Rectal smooth muscle tissue (tissue), 1 donor: ENCODE results near the gene TMEM132C.
"Not testable (repeated sequence)": the region's sequence is repeated elsewhere in the genome, so short reads cannot be mapped to it uniquely, and the experiment has no call there.

ENCODE experiments used
- H3K27ac ChIP-seq: one replicate; pipeline ENCODE4 v1.7.0; 2013; ENCODE audit warnings: low read depth, low read length, inconsistent platforms
- H3K27me3 ChIP-seq: one replicate; pipeline ENCODE4 v1.7.0; 2013; ENCODE audit warnings: low read length; ENCODE audit not compliant: control insufficient read depth, insufficient read depth
- H3K36me3 ChIP-seq: one replicate; pipeline ENCODE4 v1.7.0; 2013; ENCODE audit warnings: low read length; ENCODE audit not compliant: control insufficient read depth, insufficient read depth
- H3K4me1 ChIP-seq: one replicate; pipeline ENCODE4 v1.7.0; 2013; ENCODE audit warnings: low read length; ENCODE audit not compliant: control insufficient read depth, insufficient read depth
- H3K4me3 ChIP-seq: one replicate; pipeline ENCODE4 v1.7.0; 2013; ENCODE audit warnings: low read length
- H3K9ac ChIP-seq: one replicate; pipeline ENCODE4 v1.7.0; 2013; ENCODE audit warnings: low read length

The TMEM132C gene

GRCh38 chr12:128600886-128601285 is 333.9 kb downstream of the TMEM132C start:
- Histone ChIP-seq H3K27me3 (no peaks in the 10 kb centered on the region), H3K4me1 (no peaks in the 10 kb centered on the region), H3K36me3 (no peaks in the 10 kb centered on the region), H3K9ac (no peak overlapping the region), H3K4me3 (no peak overlapping the region), H3K27ac (no peak overlapping the region)

- Histone ChIP-seq H3K4me3 (no peak overlapping the region), H3K9ac (no peak overlapping the region), H3K27ac (no peak overlapping the region), H3K27me3 (no peaks in the 10 kb centered on the region), H3K36me3 (no peaks in the 10 kb centered on the region), H3K4me1 (no peaks in the 10 kb centered on the region)
Measured at GRCh38 chr12:128603573-128604115, 336.7 kb downstream of the TMEM132C start.

DNA sequence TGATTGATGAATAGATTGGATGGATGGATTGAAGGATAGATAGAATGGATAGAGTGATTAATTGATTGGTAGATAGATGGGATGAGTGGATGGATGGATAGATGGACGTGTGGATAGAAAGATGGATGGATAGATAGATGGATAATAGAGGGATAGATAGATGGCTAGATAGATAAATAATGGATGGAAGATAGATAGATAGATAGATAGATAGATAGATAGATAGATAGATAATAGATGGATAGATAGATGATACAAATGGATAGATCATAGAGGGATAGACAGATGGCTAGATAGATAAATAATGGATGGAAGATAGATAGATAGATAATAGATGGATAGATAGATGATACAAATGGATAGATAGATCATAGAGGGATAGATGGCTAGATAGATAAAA is 337.2 kb downstream of the TMEM132C start:
- H3K4me3 ChIP-seq, H3K4me1 ChIP-seq, H3K27me3 ChIP-seq, H3K36me3 ChIP-seq, H3K9ac ChIP-seq, H3K27ac ChIP-seq: not testable (repeated sequence)

DNA sequence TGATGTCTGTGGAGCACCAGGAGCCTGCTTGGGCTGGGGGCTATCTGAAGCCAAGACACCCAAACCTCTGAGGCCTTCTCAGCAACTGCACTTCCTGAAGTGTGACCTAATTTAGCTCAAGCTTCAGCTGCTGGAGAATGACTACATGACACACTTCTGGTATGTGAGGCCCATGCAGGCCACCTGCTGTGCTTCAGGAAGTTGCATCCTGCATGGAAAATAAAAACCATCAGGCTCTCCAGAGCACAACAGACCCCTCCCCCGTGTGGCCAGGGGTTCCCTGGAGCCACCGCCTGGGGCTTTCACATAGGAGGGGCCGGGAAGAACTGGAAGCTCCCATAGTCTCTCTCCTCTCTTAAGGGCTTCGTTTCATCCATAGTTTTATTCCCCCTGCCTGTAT is 339.1 kb downstream of the TMEM132C start:
- no peaks in the 10 kb centered on the region for H3K4me1 ChIP-seq
- no peak overlapping the region for H3K9ac ChIP-seq
- H3K4me3 ChIP-seq = no peak overlapping the region
- H3K27ac ChIP-seq = no peak overlapping the region
- H3K27me3 ChIP-seq = no peaks in the 10 kb centered on the region
- H3K36me3 ChIP-seq = no peaks in the 10 kb centered on the region

DNA sequence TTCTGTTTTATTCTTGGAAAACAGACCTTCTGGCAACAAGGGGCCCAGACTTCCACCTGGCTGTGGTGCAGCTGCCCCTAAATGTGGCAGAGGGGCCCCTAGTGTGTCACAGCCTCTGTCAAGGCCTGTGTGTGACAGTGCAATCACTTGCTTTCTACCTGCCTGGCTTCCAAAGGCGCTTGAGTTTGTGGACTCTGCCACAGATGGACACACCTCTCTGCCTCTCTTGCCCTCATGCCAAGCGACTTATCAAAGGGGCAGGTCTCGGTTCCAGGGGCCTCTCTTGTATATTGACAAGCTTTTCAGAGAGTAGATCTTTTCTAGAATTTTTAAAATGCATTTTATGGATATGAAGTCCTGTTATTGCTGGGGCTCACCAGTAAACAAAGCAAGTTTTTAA is 339.6 kb downstream of the TMEM132C start:
- Histone ChIP-seq H3K9ac (no peak overlapping the region), H3K4me1 (no peaks in the 10 kb centered on the region), H3K27me3 (no peaks in the 10 kb centered on the region), H3K4me3 (no peak overlapping the region), H3K27ac (no peak overlapping the region), H3K36me3 (no peaks in the 10 kb centered on the region)

GRCh38 chr12:128606970-128607369 is 340.0 kb downstream of the TMEM132C start:
- Histone ChIP-seq H3K4me3 (no peak overlapping the region), H3K27me3 (no peaks in the 10 kb centered on the region), H3K27ac (no peak overlapping the region), H3K9ac (no peak overlapping the region), H3K36me3 (no peaks in the 10 kb centered on the region), H3K4me1 (no peaks in the 10 kb centered on the region)

DNA sequence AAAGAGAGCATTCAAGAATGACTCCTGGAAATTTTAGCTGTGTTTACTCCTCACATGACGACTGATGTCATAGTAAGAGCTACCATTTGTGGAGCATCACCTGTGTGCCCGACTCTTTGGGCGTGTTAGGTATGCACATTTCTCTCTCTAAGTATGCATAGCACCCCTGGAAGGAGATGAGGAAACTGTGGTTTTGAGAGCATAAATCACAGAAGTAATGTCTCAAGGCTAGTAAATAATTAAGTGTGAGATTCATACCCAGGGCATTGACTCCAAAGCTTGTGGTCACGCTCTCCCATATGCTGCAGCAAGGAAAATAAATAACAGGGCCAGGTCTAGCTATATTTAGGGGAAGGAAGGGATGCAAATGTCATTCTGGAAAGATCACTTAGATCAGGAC is 340.7 kb downstream of the TMEM132C start:
- Histone ChIP-seq H3K4me3 (no peak overlapping the region), H3K27ac (no peak overlapping the region), H3K9ac (no peak overlapping the region), H3K4me1 (no peaks in the 10 kb centered on the region), H3K36me3 (no peaks in the 10 kb centered on the region), H3K27me3 (no peaks in the 10 kb centered on the region)

GRCh38 chr12:128609861-128610260 is 342.9 kb downstream of the TMEM132C start:
- Histone ChIP-seq H3K9ac (no peak overlapping the region), H3K4me1 (no peaks in the 10 kb centered on the region), H3K27me3 (no peaks in the 10 kb centered on the region), H3K36me3 (no peaks in the 10 kb centered on the region), H3K4me3 (no peak overlapping the region), H3K27ac (no peak overlapping the region)

DNA sequence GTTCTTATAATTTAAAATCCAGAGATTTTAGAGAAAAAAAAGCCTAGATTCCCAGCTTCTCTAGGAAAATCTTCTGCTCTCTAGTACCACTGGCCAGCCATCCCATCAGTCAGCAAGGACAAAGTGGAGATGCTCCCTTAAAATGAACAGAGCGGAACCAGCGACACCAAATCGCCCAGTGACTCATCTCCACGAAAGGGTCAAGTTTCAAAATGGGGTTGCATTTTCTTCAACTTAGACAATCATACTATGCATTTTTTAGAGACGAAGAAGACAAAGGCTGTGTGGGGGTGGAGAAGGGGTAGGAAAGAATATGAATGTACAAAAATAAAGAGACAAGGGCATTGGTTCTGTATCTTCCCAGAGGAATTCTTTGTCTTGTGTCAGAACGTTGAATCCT is 344.8 kb downstream of the TMEM132C start:
- Histone ChIP-seq H3K27ac (no peak overlapping the region), H3K9ac (no peak overlapping the region), H3K36me3 (no peaks in the 10 kb centered on the region), H3K4me3 (no peak overlapping the region), H3K4me1 (no peaks in the 10 kb centered on the region), H3K27me3 (no peaks in the 10 kb centered on the region)

- Histone ChIP-seq H3K4me1 (no peaks in the 10 kb centered on the region), H3K27me3 (no peaks in the 10 kb centered on the region)
Measured at GRCh38 chr12:128612150-128612850, 345.3 kb downstream of the TMEM132C start.

DNA sequence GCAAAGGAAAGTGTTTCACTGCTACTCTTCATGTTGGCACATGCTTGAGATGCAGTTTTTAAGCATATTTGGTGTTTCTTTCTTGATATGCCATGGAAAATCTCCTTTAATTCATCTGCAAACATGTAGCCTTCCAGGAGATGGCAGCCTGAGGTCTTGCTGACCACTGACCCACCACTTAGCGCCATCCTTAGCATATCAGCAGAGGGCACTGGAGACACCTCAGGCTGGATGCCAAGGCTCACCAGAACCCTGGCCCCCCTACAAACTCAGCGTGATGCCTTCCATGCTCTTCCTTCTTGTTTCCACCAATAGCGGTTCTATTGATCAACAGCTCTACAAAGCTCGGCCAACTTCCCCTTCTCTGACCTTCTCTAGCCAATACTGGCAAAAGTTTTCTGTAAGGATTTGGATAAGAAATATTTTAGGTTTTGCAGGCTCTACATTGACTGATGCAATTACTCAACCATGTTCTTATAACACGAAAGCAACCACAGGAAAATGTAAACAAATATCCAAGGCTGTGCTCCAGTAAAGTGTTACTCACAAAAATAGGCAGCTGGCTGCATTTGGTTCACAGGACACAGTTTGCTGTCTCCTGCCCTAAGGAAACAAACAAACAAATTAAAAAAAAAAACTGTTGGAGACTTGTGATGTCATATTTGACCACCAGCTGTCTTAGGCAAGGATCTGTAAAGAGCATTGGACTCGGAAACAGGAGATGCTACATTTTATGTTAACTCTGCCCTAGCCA is 347.0 kb downstream of the TMEM132C start:
- Histone ChIP-seq H3K27me3 (no peaks in the 10 kb centered on the region), H3K27ac (no peak overlapping the region)

More at GRCh38 chr12:128612150-128612850, 345.3 kb downstream of the TMEM132C start:
- Histone ChIP-seq H3K36me3 (no peaks in the 10 kb centered on the region), H3K9ac (no peak overlapping the region), H3K4me3 (no peak overlapping the region), H3K27ac (no peak overlapping the region)

DNA sequence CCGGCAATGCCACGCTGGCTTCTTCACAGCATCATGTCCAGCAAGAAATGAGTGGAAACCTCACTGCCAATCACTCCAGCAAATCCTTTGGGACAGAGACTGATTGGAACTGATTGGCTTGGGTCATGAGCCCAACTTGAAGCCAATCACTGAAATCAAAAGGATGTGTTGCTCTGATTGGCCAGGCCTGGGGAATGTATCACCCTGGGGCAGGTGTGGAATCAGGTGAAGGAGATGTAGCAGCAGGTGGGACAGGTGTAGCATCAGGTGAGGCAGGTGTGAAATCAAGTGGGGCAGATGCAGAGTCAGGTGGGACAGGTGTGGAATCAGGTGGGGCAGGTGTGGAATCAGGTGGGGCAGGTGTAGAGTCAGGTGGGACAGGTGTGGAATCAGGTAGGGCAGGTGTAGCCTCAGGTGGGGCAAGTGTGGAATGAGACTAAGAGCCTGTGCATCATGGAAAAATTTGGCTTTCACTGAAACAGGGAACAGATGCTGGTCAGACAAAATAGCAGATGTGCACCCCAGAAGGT is 350.4 kb downstream of the TMEM132C start:
- Histone ChIP-seq H3K27ac (no peak overlapping the region), H3K4me1 (no peaks in the 10 kb centered on the region), H3K9ac (no peak overlapping the region), H3K4me3 (no peak overlapping the region), H3K36me3 (no peaks in the 10 kb centered on the region), H3K27me3 (no peaks in the 10 kb centered on the region)

More for the DNA sequence above, 347.0 kb downstream of the TMEM132C start:
- no peaks in the 10 kb centered on the region for H3K4me1 ChIP-seq
- no peaks in the 10 kb centered on the region for H3K36me3 ChIP-seq
- no peak overlapping the region for H3K9ac ChIP-seq
- H3K4me3 ChIP-seq = no peak overlapping the region
